GM23338 (cell line): ENCODE measurements around the gene THSD4. TPM values are rescaled to one million over a fixed set of nuclear protein-coding genes. Genes with fewer than 3 reads are reported as not detected.

Experiments used
- ATAC-seq: fragments of 200-7000 bp; cut with Tn5 transposase; 3 replicates; pipeline ENCODE4 v1.9.1; 2020
- DNase-seq: peaks from one replicate; pipeline ENCODE4 v3.0.0-alpha.2; 2015; ENCODE audit warnings: low spot score
- H2AFZ ChIP-seq: fragments of 200-600 bp; sonication (generic); 2 replicates; pipeline ENCODE4 v1.8.0; 2016; ENCODE audit warnings: antibody characterized with exemption, mild to moderate bottlenecking, moderate library complexity
- H3F3A ChIP-seq: fragments of 200-600 bp; sonication (generic); replicated peaks from 2 replicates; pipeline ENCODE4 v1.8.0; 2017; ENCODE audit warnings: antibody characterized with exemption, mixed run types, low read depth
- H3K27ac ChIP-seq: fragments of 200-600 bp; sonication (generic); 2 replicates; pipeline ENCODE4 v1.6.1; 2016; ENCODE audit warnings: low read depth
- H3K27me3 ChIP-seq: fragments of 200-600 bp; sonication (generic); 2 replicates; pipeline ENCODE4 v1.8.0; 2016; ENCODE audit warnings: mild to moderate bottlenecking, mixed run types, moderate library complexity; ENCODE audit not compliant: insufficient read depth
- H3K36me3 ChIP-seq: fragments of 200-600 bp; sonication (generic); 2 replicates; pipeline ENCODE4 v1.8.0; 2016; ENCODE audit warnings: mild to moderate bottlenecking; ENCODE audit not compliant: insufficient read depth
- H3K4me1 ChIP-seq: fragments of 200-600 bp; sonication (generic); 2 replicates; pipeline ENCODE4 v1.8.0; 2016; ENCODE audit warnings: mild to moderate bottlenecking, moderate library complexity; ENCODE audit not compliant: insufficient read depth
- H3K4me2 ChIP-seq: fragments of 200-600 bp; sonication (generic); 2 replicates; pipeline ENCODE4 v1.7.1; 2017; ENCODE audit warnings: mixed run types
- H3K4me3 ChIP-seq: fragments of 200-600 bp; sonication (generic); 2 replicates; pipeline ENCODE4 v1.6.1; 2016; ENCODE audit warnings: mixed run types
- H3K79me2 ChIP-seq: fragments of 200-600 bp; sonication (generic); replicated peaks from 2 replicates; pipeline ENCODE4 v1.8.0; 2017; ENCODE audit warnings: mild to moderate bottlenecking; ENCODE audit not compliant: insufficient read depth
- H3K9me2 ChIP-seq: fragments of 200-600 bp; sonication (generic); 2 replicates; pipeline ENCODE4 v1.8.0; 2017; ENCODE audit not compliant: insufficient read depth
- H4K20me1 ChIP-seq: fragments of 200-600 bp; sonication (generic); replicated peaks from 2 replicates; pipeline ENCODE4 v1.8.0; 2017; ENCODE audit warnings: mild to moderate bottlenecking; ENCODE audit not compliant: insufficient read depth
- H3K27ac Mint-ChIP-seq: 2 replicates; pipeline ENCODE4 v1.8.0; 2020; ENCODE audit warnings: inconsistent platforms, mild to moderate bottlenecking, moderate library complexity, mixed read lengths
- H3K27me3 Mint-ChIP-seq: 3 replicates; pipeline ENCODE4 v1.8.0; 2022; ENCODE audit warnings: low read depth, mild to moderate bottlenecking, moderate library complexity, mixed read lengths, inconsistent platforms; ENCODE audit not compliant: insufficient read depth, poor library complexity
- H3K36me3 Mint-ChIP-seq: 3 replicates; pipeline ENCODE4 v1.8.0; 2021; ENCODE audit warnings: low read depth, mild to moderate bottlenecking, inconsistent platforms, moderate library complexity, mixed read lengths
- H3K4me1 Mint-ChIP-seq: 3 replicates; pipeline ENCODE4 v1.8.0; 2020; ENCODE audit warnings: mild to moderate bottlenecking, inconsistent platforms, mixed read lengths
- H3K4me3 Mint-ChIP-seq: 3 replicates; pipeline ENCODE4 v1.8.0; 2021; ENCODE audit warnings: moderate library complexity, mild to moderate bottlenecking, inconsistent platforms, mixed read lengths
- H3K9me3 Mint-ChIP-seq: 3 replicates; pipeline ENCODE4 v1.8.0; 2020; ENCODE audit warnings: moderate library complexity, mild to moderate bottlenecking, inconsistent platforms, mixed read lengths
- CREB1 ChIP-seq: fragments of 250-450 bp; sonication (Bioruptor Pico); IDR thresholded peaks from 2 replicates; pipeline ENCODE4 v1.5.0; 2020; ENCODE audit warnings: low read depth, mild to moderate bottlenecking, moderate library complexity
- EZH2 ChIP-seq: fragments of 200-600 bp; sonication (generic); IDR thresholded peaks from one replicate; pipeline ENCODE4 v1.8.0; 2017; ENCODE audit warnings: antibody characterized with exemption, mild to moderate bottlenecking, low read depth; ENCODE audit not compliant: unreplicated experiment
- EZH2phosphoT487 ChIP-seq: fragments of 200-600 bp; sonication (generic); IDR thresholded peaks from one replicate; pipeline ENCODE4 v1.8.1; 2018; ENCODE audit warnings: antibody characterized with exemption; ENCODE audit not compliant: unreplicated experiment
- JUNB ChIP-seq: IDR thresholded peaks from one replicate; pipeline ENCODE4 v1.6.1; 2016; ENCODE audit warnings: antibody characterized with exemption; ENCODE audit not compliant: unreplicated experiment
- NANOG ChIP-seq: IDR thresholded peaks from 2 replicates; pipeline ENCODE4 v1.6.1; 2016; ENCODE audit warnings: antibody characterized with exemption, borderline replicate concordance
- POLR2AphosphoS5 ChIP-seq: IDR thresholded peaks from 2 replicates; pipeline ENCODE4 v1.6.1; 2016; ENCODE audit warnings: antibody characterized with exemption, low read depth
- ZNF114 ChIP-seq: fragments of 250-450 bp; sonication (Bioruptor Pico); IDR thresholded peaks from 2 replicates; pipeline ENCODE4 v1.5.0; 2020; ENCODE audit warnings: mild to moderate bottlenecking, moderate library complexity
- ZNF331 ChIP-seq: fragments of 250-450 bp; sonication (Bioruptor Pico); IDR thresholded peaks from 2 replicates; pipeline ENCODE4 v1.5.0; 2020; ENCODE audit warnings: low read depth, mild to moderate bottlenecking, moderate library complexity
- polyA plus RNA-seq: library from polyadenylated mRNA; unstranded; fragments of >200 nt; fragmentation: Nextera tagmentation; extraction: Ambion mirVana; gene quantifications from 2 replicates; pipeline ENCODE4 v1.2.1, GENCODE V29; 2016
- total RNA-seq: library from RNA; depleted of rRNA; stranded (reverse); fragments of >200 nt; shearing (Covaris generic); gene quantifications from 2 replicates; pipeline ENCODE4 v1.2.3, GENCODE V29; 2014
- TF ChIP-seq, protein P1 (sequence below): IDR thresholded peaks from one replicate; pipeline ENCODE4 v1.6.1; 2018; ENCODE audit warnings: antibody characterized with exemption; ENCODE audit not compliant: unreplicated experiment
- TF ChIP-seq, protein P2 (sequence below), 2 experiments: fragments of 200-600 bp in 1 of 2; sonication (generic) in 1 of 2; conservative IDR thresholded peaks; 2 replicates each; pipeline versions ENCODE4 v1.5.1 to v1.6.1; 2016 to 2017; ENCODE audit warnings: antibody characterized with exemption in 2 of 2, low read depth in 2 of 2, mild to moderate bottlenecking in 2 of 2, moderate library complexity in 1 of 2
- TF ChIP-seq, protein P3 (sequence below): IDR thresholded peaks from 2 replicates; pipeline ENCODE4 v1.6.1; 2016; ENCODE audit warnings: antibody characterized with exemption

THSD4 gene
- total and polyA plus RNA-seq, 2 experiments from 2014 or later, result 2.0 to 7.4 TPM

DNA sequence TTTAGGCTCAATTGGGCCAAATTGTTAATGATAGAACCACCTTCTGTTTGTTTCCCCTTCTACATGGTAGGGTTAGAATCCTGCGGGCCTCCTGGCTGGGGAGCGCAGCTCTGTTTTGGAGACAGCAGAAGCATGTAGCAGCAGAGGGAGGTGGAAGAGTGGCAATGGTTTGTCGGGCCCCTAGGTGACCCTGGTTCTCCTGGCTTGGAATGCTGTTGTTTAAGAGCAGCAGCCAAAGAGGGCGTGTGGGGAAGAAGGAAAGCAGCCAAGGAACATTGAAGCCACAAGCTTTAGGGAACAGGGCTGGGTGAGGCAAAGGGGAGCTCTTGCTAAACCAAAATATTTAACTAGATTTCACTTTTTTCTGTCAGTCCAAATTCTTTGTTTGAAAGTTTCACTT, 481.4 kb downstream of the THSD4 start (continued):
- TF ChIP-seq, protein P1, sequence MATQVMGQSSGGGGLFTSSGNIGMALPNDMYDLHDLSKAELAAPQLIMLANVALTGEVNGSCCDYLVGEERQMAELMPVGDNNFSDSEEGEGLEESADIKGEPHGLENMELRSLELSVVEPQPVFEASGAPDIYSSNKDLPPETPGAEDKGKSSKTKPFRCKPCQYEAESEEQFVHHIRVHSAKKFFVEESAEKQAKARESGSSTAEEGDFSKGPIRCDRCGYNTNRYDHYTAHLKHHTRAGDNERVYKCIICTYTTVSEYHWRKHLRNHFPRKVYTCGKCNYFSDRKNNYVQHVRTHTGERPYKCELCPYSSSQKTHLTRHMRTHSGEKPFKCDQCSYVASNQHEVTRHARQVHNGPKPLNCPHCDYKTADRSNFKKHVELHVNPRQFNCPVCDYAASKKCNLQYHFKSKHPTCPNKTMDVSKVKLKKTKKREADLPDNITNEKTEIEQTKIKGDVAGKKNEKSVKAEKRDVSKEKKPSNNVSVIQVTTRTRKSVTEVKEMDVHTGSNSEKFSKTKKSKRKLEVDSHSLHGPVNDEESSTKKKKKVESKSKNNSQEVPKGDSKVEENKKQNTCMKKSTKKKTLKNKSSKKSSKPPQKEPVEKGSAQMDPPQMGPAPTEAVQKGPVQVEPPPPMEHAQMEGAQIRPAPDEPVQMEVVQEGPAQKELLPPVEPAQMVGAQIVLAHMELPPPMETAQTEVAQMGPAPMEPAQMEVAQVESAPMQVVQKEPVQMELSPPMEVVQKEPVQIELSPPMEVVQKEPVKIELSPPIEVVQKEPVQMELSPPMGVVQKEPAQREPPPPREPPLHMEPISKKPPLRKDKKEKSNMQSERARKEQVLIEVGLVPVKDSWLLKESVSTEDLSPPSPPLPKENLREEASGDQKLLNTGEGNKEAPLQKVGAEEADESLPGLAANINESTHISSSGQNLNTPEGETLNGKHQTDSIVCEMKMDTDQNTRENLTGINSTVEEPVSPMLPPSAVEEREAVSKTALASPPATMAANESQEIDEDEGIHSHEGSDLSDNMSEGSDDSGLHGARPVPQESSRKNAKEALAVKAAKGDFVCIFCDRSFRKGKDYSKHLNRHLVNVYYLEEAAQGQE, result no peak
- TF ChIP-seq EZH2phosphoT487, result no peak
- no peak for TF ChIP-seq CREB1 (CRISPR knock-in tag)
- TF ChIP-seq, protein P2, sequence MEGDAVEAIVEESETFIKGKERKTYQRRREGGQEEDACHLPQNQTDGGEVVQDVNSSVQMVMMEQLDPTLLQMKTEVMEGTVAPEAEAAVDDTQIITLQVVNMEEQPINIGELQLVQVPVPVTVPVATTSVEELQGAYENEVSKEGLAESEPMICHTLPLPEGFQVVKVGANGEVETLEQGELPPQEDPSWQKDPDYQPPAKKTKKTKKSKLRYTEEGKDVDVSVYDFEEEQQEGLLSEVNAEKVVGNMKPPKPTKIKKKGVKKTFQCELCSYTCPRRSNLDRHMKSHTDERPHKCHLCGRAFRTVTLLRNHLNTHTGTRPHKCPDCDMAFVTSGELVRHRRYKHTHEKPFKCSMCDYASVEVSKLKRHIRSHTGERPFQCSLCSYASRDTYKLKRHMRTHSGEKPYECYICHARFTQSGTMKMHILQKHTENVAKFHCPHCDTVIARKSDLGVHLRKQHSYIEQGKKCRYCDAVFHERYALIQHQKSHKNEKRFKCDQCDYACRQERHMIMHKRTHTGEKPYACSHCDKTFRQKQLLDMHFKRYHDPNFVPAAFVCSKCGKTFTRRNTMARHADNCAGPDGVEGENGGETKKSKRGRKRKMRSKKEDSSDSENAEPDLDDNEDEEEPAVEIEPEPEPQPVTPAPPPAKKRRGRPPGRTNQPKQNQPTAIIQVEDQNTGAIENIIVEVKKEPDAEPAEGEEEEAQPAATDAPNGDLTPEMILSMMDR (conservative IDR thresholded peaks at IDR 0.05; ENCODE audit: low read depth in 2 of 2), result no peak
- TF ChIP-seq, protein P3, sequence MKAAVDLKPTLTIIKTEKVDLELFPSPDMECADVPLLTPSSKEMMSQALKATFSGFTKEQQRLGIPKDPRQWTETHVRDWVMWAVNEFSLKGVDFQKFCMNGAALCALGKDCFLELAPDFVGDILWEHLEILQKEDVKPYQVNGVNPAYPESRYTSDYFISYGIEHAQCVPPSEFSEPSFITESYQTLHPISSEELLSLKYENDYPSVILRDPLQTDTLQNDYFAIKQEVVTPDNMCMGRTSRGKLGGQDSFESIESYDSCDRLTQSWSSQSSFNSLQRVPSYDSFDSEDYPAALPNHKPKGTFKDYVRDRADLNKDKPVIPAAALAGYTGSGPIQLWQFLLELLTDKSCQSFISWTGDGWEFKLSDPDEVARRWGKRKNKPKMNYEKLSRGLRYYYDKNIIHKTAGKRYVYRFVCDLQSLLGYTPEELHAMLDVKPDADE, result no peak
- TF ChIP-seq EZH2, result no peak
- no peak for TF ChIP-seq NANOG
- no peak for TF ChIP-seq JUNB
- TF ChIP-seq ZNF331 (CRISPR knock-in tag), result no peak

DNA sequence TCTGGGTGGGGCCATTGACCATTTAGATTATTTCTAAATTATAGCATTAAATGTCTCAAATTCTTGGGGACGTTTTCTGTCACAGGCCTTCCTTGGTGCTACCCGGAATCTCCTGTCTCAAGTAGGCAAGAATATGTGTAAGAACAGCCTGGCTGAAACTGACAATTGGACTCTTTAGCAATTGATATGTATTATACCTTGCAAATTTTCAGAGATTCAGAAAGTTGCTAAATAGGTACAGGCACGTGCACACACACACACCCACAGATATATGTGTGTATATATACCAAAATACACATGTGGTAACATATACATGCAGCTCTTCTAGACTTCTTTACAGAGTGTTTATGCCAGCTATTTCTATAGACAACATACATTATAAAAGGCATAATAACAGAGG, 481.9 kb downstream of the THSD4 start:
- Histone ChIP-seq H3K27me3 (no peaks in the 10 kb centered on the region), H3K9me2 (no peaks in the 10 kb centered on the region), H3K27ac (no peak overlapping the region), H4K20me1 (no peaks in the 10 kb centered on the region), H2AFZ (no peak overlapping the region), H3K79me2 (no peaks in the 10 kb centered on the region), H3K4me3 (no peak overlapping the region), H3K36me3 (no peaks in the 10 kb centered on the region), H3F3A (no peaks in the 10 kb centered on the region), H3K4me1 (no peaks in the 10 kb centered on the region), H3K4me2 (no peak overlapping the region)
- no peak overlapping the region for H3K27ac Mint-ChIP-seq
- H3K36me3 Mint-ChIP-seq, result peaks cover 7% of the 10 kb centered on the region; the same call in 1 of the 3 replicates
- H3K9me3 Mint-ChIP-seq, result peaks cover 6% of the 10 kb centered on the region; the same call in 1 of the 3 replicates
- peaks cover 14% of the 10 kb centered on the region for H3K4me1 Mint-ChIP-seq
- ATAC-seq (no peak), DNase-seq (no peak)
- H3K4me3 Mint-ChIP-seq, result no peak overlapping the region
- peaks cover 2% of the 10 kb centered on the region for H3K27me3 Mint-ChIP-seq
- TF ChIP-seq, protein P1, result no peak
- TF ChIP-seq EZH2 (no peak), CREB1 (CRISPR knock-in tag) (no peak), EZH2phosphoT487 (no peak), POLR2AphosphoS5 (no peak), NANOG (no peak), ZNF114 (CRISPR knock-in tag) (no peak)
- TF ChIP-seq, protein P2 (conservative IDR thresholded peaks at IDR 0.05; ENCODE audit: low read depth in 2 of 2), result no peak
- TF ChIP-seq, protein P3, result no peak
